Colonic mucosa (tissue), 4 donors: Measurements from ENCODE around the gene ABLIM3. TPM values are rescaled to one million over a fixed set of nuclear protein-coding genes. Genes with fewer than 3 reads are reported as not detected.

Source experiments
- DNase-seq: peaks from one replicate; pipeline ENCODE4 v3.0.0-alpha.2; 2020
- H3K27ac ChIP-seq: fragments of 200-600 bp; one replicate; pipeline ENCODE4 v1.8.0; 2021
- H3K27me3 ChIP-seq: fragments of 200-600 bp; one replicate; pipeline ENCODE4 v1.8.0; 2021
- H3K36me3 ChIP-seq: fragments of 200-600 bp; one replicate; pipeline ENCODE4 v1.8.0; 2021
- H3K4me1 ChIP-seq: fragments of 200-600 bp; one replicate; pipeline ENCODE4 v1.8.0; 2021; ENCODE audit warnings: mild to moderate bottlenecking
- H3K4me3 ChIP-seq: fragments of 200-600 bp; one replicate; pipeline ENCODE4 v1.8.0; 2021
- H3K9ac ChIP-seq, 2 donors: one replicate each; pipeline ENCODE4 v1.7.0; 2013; ENCODE audit warnings: control low read depth in 2 of 2, low read depth in 2 of 2, low read length in 2 of 2
- H3K9me3 ChIP-seq: fragments of 200-600 bp; one replicate; pipeline ENCODE4 v1.8.0; 2021
- intact Hi-C: fragments of 100-400 bp; cut with DNase I; formaldehyde crosslinking; loops from one replicate; pipeline ENCODE4 v1.14.1; 2022
- total RNA-seq, 2 donors: library from RNA; stranded (reverse); fragmentation: NEBNext Ultra II Directional in 1 of 2; extraction: Animal tissue kit (Norgen Biotek cat#: 25700) in 1 of 2; gene quantifications; one replicate each; pipeline ENCODE4 v1.2.1, GENCODE V29; 2021
- TF ChIP-seq, protein P1 (sequence below): fragments of 200-600 bp; IDR thresholded peaks from one replicate; pipeline ENCODE4 v1.8.0; 2022; ENCODE audit warnings: antibody characterized with exemption, mild to moderate bottlenecking
- donor health status: healthy.
- donor health status: DM: no; HTN: no; CAD: no.
- donor health status: DM: no; HTN: no; CAD: no.

Gene ABLIM3
- total RNA-seq, 2 donors from 2014 or later, result 2.3 to 4.1 TPM

DNA sequence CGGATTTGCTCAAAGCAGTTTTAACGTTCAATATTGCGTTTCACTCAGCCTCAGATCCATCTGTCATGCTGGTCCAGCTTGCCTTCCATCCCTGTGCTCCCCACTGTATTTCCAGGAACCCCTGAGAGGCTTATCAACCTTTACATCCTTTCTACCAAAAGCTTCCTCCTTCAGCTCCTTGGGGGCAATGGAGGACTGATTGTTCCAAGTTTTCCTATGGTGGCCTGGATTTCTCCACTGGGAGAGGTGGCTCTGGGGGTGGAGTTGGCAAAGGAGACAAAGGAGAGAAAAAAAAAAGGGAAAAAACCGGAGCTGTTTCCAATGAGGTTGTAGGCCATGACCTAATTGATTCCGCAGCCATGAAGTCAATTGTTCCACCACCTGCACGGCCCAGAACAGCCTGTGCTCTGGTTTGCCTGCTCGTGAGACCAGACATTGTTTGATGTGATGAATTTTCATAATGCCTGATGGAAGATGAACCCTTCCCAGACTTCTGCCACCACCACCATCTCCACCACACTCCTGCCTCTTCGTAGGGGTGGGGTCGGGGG lies 54.1 kb downstream of the ABLIM3 start:
- Histone ChIP-seq H3K36me3 (no peaks in the 10 kb centered on the region), H3K27ac (no peak overlapping the region), H3K27me3 (no peaks in the 10 kb centered on the region), H3K4me3 (no peak overlapping the region), H3K9ac (no peak overlapping the region), H3K9me3 (no peaks in the 10 kb centered on the region), H3K4me1 (no peaks in the 10 kb centered on the region)
- intact Hi-C loops, result no loop called here
- TF ChIP-seq, protein P1, sequence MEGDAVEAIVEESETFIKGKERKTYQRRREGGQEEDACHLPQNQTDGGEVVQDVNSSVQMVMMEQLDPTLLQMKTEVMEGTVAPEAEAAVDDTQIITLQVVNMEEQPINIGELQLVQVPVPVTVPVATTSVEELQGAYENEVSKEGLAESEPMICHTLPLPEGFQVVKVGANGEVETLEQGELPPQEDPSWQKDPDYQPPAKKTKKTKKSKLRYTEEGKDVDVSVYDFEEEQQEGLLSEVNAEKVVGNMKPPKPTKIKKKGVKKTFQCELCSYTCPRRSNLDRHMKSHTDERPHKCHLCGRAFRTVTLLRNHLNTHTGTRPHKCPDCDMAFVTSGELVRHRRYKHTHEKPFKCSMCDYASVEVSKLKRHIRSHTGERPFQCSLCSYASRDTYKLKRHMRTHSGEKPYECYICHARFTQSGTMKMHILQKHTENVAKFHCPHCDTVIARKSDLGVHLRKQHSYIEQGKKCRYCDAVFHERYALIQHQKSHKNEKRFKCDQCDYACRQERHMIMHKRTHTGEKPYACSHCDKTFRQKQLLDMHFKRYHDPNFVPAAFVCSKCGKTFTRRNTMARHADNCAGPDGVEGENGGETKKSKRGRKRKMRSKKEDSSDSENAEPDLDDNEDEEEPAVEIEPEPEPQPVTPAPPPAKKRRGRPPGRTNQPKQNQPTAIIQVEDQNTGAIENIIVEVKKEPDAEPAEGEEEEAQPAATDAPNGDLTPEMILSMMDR, result no peak
- no peak for DNase-seq

DNA sequence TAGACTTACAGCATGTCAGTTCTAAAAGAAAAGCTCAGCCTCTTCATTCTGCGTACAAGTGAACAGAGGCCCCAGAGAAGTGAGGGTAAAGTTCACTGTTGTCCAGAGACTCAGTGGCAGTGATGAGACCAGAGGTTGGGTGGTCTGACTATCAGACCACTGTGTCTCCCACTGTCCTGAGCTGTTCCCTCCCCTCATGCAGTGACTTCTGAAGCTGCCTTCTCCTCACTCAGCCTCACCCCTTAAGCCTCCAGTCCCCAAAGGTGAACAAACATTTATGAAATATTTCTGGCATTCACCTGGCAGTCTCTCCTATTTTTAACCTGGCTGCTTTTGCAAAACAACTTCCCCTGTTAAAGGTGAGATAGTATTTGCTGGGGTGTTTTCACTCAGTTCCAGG lies 54.7 kb downstream of the ABLIM3 start:
- H3K4me1 ChIP-seq, result no peaks in the 10 kb centered on the region
- H3K4me3 ChIP-seq, result no peak overlapping the region
- H3K9me3 ChIP-seq, result no peaks in the 10 kb centered on the region
- TF ChIP-seq, protein P1, result no peak
- H3K9ac ChIP-seq, result no peak overlapping the region
- H3K27ac ChIP-seq, result no peak overlapping the region
- H3K27me3 ChIP-seq, result no peaks in the 10 kb centered on the region
- intact Hi-C loops, result no loop called here
- no peaks in the 10 kb centered on the region for H3K36me3 ChIP-seq
- no peak for DNase-seq

DNA sequence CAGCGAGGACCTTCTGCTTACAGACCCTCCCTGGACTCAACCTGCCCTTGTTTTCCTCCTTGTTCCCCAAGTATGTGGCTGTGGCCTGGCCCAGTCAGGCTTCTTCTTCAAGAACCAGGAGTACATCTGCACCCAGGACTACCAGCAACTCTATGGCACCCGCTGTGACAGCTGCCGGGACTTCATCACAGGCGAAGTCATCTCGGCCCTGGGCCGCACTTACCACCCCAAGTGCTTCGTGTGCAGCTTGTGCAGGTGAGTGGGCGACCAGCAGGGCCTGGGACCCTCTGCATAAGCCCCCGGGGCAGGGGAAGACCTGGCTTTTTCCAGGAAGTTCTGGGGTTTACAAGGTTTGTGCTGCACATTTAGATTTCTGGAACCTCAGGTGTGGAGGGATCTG lies 56.9 kb downstream of the ABLIM3 start:
- no peaks in the 10 kb centered on the region for H3K9me3 ChIP-seq
- no peak overlapping the region for H3K4me3 ChIP-seq
- no peak overlapping the region for H3K9ac ChIP-seq
- H3K27ac ChIP-seq, result no peak overlapping the region
- H3K27me3 ChIP-seq, result no peaks in the 10 kb centered on the region
- DNase-seq, result no peak
- no peaks in the 10 kb centered on the region for H3K4me1 ChIP-seq
- TF ChIP-seq, protein P1, result no peak
- H3K36me3 ChIP-seq, result no peaks in the 10 kb centered on the region
- intact Hi-C loops, result no loop called here

DNA sequence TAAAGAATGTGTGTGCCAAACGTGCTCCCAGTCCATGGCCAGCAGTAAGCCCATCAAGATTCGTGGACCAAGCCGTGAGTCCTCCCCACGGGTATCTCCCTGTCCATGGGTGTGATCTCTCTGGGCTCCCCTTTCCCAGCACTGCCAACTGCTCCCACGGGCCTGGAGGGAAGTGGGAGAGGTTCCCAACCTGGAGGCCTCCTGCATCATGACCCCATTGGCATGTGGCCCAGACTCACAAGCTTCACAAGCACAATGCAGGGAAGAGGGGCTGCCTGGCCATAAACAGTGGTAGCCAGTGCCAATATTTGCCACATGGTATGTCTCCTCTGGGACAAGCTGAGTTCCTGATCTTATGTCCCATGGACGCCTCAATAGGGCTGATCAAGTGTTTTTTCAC lies 59.1 kb downstream of the ABLIM3 start:
- DNase-seq, result no peak
- Histone ChIP-seq H3K9me3 (no peaks in the 10 kb centered on the region), H3K4me3 (no peak overlapping the region), H3K27ac (no peak overlapping the region), H3K9ac (no peak overlapping the region), H3K36me3 (no peaks in the 10 kb centered on the region), H3K27me3 (no peaks in the 10 kb centered on the region), H3K4me1 (no peaks in the 10 kb centered on the region)
- intact Hi-C loops, result no loop called here
- TF ChIP-seq, protein P1, result no peak

DNA sequence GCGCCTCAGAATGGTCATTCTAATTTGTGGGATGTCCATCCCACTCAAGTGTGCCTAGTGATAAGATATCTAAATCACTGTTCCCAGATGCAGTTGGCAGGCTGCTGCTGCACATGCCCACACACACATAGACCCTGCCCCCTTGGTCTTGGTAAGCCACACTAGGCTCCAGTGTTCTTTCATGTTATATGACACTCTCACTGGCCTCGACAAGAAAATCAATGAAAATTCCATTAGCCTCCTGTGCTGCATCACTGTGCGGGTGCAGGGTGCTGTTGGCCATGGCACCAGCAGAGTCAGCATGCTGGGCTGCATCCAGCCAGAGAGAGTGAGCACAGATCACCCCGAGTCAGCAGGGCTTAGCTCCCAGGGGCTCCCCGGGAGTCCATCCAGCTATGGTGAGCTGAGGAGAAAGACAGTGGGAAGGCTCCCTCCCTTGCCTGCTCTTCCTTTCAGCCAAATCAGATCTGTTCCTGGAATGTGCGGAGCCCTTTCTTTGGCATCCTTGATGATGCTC lies 59.9 kb downstream of the ABLIM3 start:
- DNase-seq, result no peak
- H3K36me3 ChIP-seq, result no peaks in the 10 kb centered on the region
- intact Hi-C loops, result no loop called here
- H3K27ac ChIP-seq, result no peak overlapping the region
- H3K27me3 ChIP-seq, result no peaks in the 10 kb centered on the region
- no peaks in the 10 kb centered on the region for H3K9me3 ChIP-seq
- H3K4me3 ChIP-seq, result no peak overlapping the region
- no peak overlapping the region for H3K9ac ChIP-seq
- no peaks in the 10 kb centered on the region for H3K4me1 ChIP-seq
- TF ChIP-seq, protein P1, result no peak
